HCT116 (cell line): ENCODE measurements around the gene WDR44.

Experiments
- EZH2phosphoT487 ChIP-seq: fragments of 200-600 bp; IDR thresholded peaks from 2 replicates; pipeline ENCODE4 v1.6.1; 2018; ENCODE audit warnings: antibody characterized with exemption, borderline replicate concordance
- FOSL1 ChIP-seq: IDR thresholded peaks from 2 replicates; pipeline ENCODE4 v1.6.1; 2012; ENCODE audit warnings: low read depth
- JUND ChIP-seq: IDR thresholded peaks from 2 replicates; pipeline ENCODE4 v1.6.1; 2012
- RAD21 ChIP-seq: IDR thresholded peaks from 2 replicates; pipeline ENCODE4 v1.6.1; 2012; ENCODE audit warnings: low read depth, mild to moderate bottlenecking
- ZNF274 ChIP-seq: fragments of 200-500 bp; sonication (Bioruptor generic); IDR thresholded peaks from 2 replicates; pipeline ENCODE4 v1.6.1; 2014; ENCODE audit warnings: mild to moderate bottlenecking, low read depth, low read length, inconsistent platforms
- TF ChIP-seq, protein P1 (sequence below), 3 experiments: fragments of 200-600 bp in 1 of 3; sonication (generic) in 1 of 3; IDR thresholded peaks in 2 of 3; conservative IDR thresholded peaks in 1 of 3; 2 replicates each; pipeline ENCODE4 v1.5.1; 2012 to 2017; ENCODE audit warnings: low read depth in 2 of 3, low read length in 2 of 3, antibody characterized with exemption in 1 of 3, borderline replicate concordance in 1 of 3, control low read depth in 1 of 3, mild to moderate bottlenecking in 1 of 3, mixed read lengths in 1 of 3, mixed run types in 1 of 3, moderate library complexity in 1 of 3; ENCODE audit not compliant: insufficient read depth in 1 of 3
- TF ChIP-seq, protein P2 (sequence below): IDR thresholded peaks from 2 replicates; pipeline ENCODE4 v1.6.1; 2012

DNA sequence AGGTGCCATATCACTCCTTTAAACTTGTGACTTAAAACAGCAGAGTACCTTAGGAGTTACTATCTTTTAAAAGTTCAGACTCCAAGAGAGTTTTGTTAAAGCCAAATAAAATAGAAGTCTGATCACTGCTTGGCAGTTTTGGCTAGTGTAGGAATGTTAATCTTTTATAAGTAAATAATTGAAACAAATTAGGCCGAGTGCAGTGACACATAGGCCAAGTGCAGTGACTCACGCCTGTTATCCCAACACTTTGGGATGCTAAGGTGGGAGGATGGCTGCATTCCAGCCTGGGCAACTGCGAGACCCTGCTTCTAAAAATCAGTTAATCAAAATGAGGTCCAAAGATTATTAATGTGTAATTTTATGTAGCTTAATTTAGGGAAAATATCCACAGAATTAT is 37.2 kb downstream of the WDR44 start:
- TF ChIP-seq EZH2phosphoT487 (no peak), JUND (no peak), ZNF274 (no peak), RAD21 (no peak), FOSL1 (no peak)
- TF ChIP-seq, protein P1, sequence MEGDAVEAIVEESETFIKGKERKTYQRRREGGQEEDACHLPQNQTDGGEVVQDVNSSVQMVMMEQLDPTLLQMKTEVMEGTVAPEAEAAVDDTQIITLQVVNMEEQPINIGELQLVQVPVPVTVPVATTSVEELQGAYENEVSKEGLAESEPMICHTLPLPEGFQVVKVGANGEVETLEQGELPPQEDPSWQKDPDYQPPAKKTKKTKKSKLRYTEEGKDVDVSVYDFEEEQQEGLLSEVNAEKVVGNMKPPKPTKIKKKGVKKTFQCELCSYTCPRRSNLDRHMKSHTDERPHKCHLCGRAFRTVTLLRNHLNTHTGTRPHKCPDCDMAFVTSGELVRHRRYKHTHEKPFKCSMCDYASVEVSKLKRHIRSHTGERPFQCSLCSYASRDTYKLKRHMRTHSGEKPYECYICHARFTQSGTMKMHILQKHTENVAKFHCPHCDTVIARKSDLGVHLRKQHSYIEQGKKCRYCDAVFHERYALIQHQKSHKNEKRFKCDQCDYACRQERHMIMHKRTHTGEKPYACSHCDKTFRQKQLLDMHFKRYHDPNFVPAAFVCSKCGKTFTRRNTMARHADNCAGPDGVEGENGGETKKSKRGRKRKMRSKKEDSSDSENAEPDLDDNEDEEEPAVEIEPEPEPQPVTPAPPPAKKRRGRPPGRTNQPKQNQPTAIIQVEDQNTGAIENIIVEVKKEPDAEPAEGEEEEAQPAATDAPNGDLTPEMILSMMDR (IDR thresholded peaks at IDR 0.05 in 2 of 3, conservative IDR thresholded peaks at IDR 0.05 in 1 of 3; ENCODE audit: borderline replicate concordance in 1 of 3, insufficient read depth in 1 of 3, low read depth in 2 of 3, low read length in 2 of 3): no peak
- TF ChIP-seq, protein P2, sequence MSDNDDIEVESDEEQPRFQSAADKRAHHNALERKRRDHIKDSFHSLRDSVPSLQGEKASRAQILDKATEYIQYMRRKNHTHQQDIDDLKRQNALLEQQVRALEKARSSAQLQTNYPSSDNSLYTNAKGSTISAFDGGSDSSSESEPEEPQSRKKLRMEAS: no peak
